HPDE6-E6E7 (cell line): Measurements from ENCODE around the gene APOLD1.

Experiments
- DNase-seq: peaks from one replicate; pipeline ENCODE4 v3.0.0; 2011; ENCODE audit warnings: missing footprints; ENCODE audit errors: extremely low spot score

The APOLD1 gene

DNA sequence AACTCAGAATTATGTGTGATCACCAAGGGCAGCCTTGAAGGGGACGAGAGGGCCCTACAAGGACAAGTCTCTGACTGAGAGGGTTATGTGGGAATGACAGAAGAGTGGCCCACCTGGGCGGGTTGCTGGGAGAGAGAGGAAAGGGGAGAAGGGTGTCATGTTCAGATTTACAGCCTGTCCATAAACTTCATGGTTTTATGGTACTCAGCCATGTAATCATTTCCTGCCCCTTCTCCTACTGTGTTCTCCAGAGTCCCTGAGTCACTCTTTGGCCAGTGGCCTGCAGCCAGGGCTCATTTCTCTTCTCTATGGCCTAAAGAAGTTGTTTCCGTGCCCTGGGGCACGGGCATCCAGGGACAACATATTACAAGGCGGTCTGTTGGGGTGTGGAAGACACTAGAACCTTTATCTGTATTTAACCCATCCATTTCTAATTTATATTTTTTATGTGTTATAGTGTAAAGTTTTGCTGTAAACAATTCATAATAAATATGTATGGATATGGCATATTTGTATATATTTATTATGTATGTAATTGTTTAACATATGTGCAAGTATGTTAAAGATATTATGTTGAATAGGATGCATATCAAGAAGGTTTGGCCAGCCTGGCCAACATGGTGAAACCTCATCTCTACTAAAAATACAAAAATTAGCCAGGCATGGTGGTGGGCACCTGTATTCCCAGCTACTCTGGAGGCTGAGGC lies 54.6 kb downstream of the APOLD1 start:
- peak; percentile 75 for DNase-seq

- no peak for DNase-seq
Measured at GRCh38 chr12:12840580-12840899, 55.1 kb downstream of the APOLD1 start.
